T-helper 2 cell (primary cell): Measurements from ENCODE around the gene TTLL13.
"Not testable (repeated sequence)": the region's sequence is repeated elsewhere in the genome, so short reads cannot be mapped to it uniquely, and the experiment has no call there.

ENCODE experiments used
- DNase-seq, 5 experiments: peaks; one replicate each; pipeline versions ENCODE4 v3.0.0 to v3.0.0-alpha.2; 2012 to 2022

TTLL13 gene

GRCh38 chr15:90240856-90241255, 8.5 kb upstream of the TTLL13 start:
- no peak for DNase-seq

DNA sequence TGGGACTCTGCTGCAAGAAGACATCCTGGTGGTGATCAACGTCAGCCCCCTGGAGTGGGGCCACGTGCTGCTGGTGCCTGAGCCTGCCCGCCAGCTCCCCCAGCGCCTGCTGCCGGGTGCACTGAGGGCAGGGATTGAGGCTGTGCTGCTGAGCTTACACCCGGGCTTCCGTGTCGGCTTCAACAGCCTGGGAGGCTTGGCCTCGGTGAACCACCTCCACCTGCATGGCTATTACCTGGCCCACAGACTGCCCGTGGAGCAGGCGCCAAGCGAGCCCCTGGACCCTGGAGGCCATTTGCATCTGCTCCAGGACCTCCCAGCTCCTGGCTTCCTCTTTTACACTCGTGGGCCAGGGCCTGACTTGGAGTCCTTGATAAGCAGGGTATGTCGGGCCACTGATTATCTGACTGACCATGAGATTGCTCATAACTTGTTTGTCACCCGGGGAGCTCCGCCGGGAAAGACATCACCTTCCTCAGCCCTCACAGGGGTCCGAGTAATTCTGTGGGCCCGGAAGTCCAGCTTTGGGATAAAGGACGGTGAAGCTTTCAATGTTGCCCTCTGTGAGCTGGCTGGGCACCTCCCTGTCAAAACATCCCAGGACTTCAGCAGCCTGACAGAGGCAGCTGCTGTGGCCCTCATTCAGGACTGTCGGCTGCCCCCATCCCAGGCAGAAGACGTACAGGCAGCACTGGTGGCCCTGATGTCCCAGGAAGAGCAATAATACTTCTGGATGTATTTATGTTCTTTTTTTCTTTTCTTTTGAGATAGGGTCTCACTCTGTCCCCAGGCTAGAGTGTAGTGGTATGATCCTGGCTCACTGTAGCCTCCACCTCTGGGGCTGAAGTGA, 7.8 kb upstream of the TTLL13 start:
- no peak for DNase-seq

DNA sequence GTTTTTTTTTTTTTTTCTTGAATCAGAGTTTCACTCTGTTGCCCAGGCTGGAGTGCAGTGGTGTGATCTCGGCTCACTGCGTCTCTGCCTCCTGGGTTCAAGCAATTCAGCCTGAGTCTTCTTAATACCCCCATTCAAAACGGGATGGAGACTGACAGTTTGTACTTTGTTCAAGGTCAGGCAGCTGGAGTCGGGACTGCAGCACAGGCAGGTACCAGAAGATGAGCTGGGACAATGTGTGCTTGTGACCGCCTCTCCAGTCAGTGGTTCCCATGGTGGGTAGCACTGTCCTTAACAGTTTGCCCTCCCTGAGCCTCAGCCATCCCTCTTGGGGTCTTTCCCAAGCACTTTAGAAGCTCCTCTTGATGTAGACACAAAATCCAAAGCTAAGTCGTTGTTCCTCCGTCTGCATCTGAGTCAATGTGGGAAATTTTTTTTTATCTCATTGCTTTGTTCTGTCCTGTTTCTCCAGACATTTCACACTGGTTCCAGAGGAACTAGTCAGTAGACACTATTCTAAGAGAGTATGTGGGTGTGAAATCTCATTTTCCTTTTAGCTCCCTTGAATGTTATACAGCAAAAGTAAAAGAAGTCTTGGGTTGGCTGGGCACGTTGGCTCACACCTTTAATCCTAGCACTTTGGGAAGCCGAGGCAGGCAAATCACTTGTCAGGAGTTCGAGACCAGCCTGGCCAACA, 5.3 kb upstream of the TTLL13 start:
- DNase-seq, result no peak

DNA sequence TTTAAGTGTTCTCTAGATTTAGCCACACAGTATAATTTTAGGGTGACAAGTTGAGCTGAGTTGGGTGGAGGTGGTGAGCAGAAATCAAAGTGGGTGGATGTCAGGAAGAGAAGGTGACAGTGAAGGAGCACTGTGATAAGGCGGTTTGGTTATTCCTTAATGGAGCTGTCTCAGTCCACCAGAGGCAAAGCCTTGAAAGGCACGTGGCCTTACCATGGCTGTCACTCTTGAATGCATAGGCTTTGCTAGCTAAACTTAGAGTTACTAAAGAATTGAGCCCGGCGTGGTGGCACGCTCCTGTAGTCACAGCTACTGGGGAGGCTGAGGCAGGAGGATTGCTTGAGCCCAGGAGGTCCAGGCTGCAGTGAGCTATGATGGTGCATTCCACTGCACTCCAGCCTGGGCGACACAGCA, 560 bp upstream of the TTLL13 start:
- no peak for DNase-seq

- DNase-seq, result no peak
These were observed 8.4 kb downstream of the TTLL13 start for GRCh38 chr15:90257776-90258175.

DNA sequence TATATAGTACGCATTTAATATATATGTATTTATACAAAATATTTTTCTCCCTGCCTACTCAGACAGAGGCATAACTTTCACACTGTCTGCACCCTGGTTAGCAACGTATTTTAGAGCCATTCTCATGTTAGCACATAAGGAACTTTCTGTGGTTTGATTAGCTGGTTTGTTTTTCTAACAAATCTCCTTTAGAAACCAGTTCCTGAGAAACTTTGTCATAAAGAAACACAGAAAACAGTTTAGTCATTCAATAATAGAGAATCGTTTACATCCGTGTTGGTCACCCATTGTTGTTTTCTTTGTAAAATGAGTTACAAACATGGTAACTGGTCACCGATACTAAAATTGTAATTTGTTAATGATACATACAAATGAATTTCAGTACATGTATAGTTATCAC, 10.2 kb downstream of the TTLL13 start:
- peak in 1 of 5 experiments; percentile 88 for DNase-seq

GRCh38 chr15:90260731-90261130, 11.4 kb downstream of the TTLL13 start:
- DNase-seq, result not testable (repeated sequence)

DNA sequence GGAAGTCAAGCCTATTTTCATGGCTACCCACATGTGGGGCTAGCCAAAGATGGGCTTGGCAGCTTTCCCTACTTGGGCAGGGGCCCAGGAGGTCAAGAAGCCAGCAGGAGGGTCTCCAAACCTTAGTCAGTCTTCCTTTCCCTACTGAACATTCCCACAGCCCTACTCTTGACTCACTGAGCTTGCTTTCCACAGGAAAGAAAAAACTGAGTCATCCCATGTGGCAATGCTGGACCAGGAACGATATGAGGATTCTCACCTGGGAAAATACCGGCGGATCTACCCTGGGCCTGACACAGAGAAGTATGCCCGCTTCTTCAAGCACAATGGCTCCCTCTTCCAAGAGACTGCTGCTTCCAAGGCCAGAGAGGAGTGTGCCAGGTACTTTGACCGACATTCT, 12.5 kb downstream of the TTLL13 start:
- no peak for DNase-seq

- no peak for DNase-seq
These were observed 13.1 kb downstream of the TTLL13 start for GRCh38 chr15:90262426-90262825.

DNA sequence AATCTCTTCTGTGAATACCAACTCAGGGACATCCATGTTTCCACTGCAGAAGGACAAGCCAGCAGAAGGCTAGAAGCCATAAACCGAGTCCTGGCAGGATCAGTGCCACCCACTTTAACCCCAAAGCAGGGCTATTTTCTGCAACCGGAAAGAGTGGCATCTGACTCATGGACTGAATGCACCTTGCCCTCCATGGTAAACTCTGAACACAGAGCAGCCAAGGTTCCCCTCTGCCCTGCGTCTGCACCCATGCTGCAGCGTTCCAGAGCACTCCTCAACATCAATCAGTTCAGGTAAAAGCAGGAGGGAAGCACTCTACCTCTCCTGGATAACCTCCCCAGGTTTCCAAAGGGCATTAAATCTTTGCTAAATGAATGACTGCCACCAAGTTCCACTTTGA, 15.3 kb downstream of the TTLL13 start:
- DNase-seq, result peak in 2 of 5 experiments; percentile 6 to 80

- peak; percentile 70 to 96 (median 89) for DNase-seq
These were observed 16.1 kb downstream of the TTLL13 start, which contains the start of gene NGRN for GRCh38 chr15:90265271-90266060. NGRN (plus strand) TSS chr15:90265672; CDS start chr15:90265713, 41 bp downstream.

GRCh38 chr15:90266061-90266431, 16.7 kb downstream of the TTLL13 start:
- DNase-seq, result peak in 4 of 5 experiments; percentile 9 to 63 (median 38)

DNA sequence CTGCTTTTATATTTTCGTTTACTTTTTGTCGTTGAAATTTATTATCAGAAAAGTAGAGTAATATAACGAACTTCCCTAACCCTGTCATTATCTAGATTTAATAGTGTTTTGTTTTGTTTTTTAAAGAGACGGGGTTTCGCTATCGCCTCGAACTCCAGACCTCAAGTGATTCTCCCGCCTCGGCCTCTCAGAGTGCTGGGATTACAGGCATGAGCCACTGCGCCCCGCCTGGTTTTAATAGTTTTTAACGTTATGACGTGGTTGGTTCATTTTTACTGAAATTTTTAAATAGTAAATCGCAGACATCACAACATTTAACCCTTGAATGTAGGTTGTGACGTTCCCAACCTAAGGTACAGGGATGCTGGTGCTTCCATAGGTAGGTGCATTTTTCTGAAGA, 17.1 kb downstream of the TTLL13 start:
- DNase-seq, result peak in 2 of 5 experiments; percentile 16 to 57

DNA sequence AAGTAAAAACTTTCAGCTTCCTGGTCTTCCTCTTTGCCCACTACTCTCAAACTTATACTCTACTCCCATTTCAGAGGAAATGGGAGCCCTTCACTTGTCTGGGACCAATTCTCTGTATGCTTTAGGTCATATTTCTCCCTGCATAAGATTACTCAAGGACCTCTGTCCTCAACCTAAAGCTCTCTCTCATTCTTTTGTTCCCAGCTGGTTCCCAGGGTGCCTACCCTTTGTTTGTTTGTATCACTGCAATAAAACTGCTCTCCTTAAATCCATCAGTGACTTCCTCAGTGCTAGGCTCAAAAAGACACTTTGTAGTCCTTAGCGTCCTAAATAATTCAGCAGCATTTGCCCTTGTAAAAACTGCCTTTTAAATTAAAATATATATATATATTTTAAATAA, 19.1 kb downstream of the TTLL13 start:
- DNase-seq, result no peak

GRCh38 chr15:90270502-90271150, 21.3 kb downstream of the TTLL13 start:
- no peak for DNase-seq

GRCh38 chr15:90271459-90272166, 22.3 kb downstream of the TTLL13 start:
- DNase-seq, result no peak

DNA sequence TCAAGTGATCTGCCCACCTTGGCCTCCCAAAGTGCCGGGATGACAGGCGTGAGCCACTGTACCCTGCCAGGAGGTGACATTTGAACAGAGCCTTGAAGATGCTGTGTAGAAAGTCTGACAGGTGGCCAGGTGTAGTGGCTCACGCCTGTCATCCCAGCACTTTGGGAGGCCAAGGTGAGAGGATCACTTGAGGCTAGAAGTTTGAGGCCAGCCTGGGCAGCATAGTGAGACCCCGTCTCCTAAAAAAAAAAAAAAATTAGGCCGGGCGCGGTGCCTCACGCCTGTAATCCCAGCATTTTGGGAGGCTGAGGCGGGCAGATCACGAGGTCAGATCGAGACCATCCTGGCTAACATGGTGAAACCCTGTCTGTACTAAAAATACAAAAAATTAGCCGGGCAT, 29.1 kb downstream of the TTLL13 start:
- not testable (repeated sequence) for DNase-seq

DNA sequence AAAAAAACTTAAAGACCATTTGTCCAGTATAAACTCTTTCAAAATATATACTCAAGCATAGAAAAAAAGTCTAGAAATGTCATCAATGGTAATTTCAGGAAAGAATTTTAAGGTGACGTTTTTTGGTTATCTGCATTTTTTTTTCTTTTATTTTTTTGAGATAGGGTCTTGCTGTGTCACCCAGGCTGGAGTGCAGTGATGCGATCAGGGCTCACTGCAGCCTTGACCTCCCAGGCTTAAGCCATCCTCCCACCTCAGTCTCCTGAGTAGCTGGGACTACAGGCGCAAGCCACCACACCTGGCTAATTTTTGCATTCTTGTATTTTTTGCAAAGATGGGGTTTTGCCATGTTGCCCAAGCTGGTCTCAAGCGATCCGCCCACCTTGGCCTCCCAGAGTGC, 31.4 kb downstream of the TTLL13 start:
- DNase-seq, result not testable (repeated sequence)

DNA sequence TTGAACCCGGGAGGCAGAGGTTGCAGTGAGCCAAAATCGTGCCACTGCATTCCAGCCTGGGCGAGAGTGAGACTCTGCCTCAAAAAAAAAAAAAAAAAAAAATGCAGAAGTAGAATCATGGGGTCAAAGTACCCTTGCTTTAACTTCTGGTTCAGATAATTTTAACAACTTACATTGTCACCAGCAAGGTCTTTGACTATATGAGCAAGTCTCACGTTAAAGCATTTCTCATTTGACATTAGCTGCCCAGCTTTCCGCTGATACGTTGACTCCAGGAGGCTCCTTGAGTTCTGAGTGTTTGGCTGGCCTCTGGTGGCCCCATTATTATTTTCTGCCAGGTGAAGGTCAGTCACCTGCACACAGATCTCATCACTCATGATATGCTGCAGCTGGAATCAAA, 32.3 kb downstream of the TTLL13 start:
- not testable (repeated sequence) for DNase-seq

- DNase-seq, result peak in 2 of 5 experiments; percentile 25 to 71
These were observed 37.3 kb downstream of the TTLL13 start for GRCh38 chr15:90286678-90287077.

GRCh38 chr15:90287101-90287500, 37.7 kb downstream of the TTLL13 start:
- no peak for DNase-seq

- DNase-seq, result no peak
These were observed 38.6 kb downstream of the TTLL13 start for GRCh38 chr15:90287946-90288345.
